GM12878 (cell line): ENCODE data around the gene EPOP. TPM values are rescaled to one million over a fixed set of nuclear protein-coding genes. Genes with fewer than 3 reads are reported as not detected.

Experiments used
- ATAC-seq: fragments of 200-7000 bp; cut with Tn5 transposase; 3 replicates; pipeline ENCODE4 v1.9.1; 2020; ENCODE audit warnings: mild to moderate bottlenecking, moderate library complexity
- BruUV-seq: library from RNA; stranded (reverse); fragments of 400-500 nt; replicated peaks from 2 replicates; lab custom pipeline; 2021; lab: Mats Ljungman, UMichigan
- CTCF ChIA-PET: fragments of 300-600 bp; sonication (Branson Sonifier 250); formaldehyde crosslinking; extraction: SDS; loops from one replicate; lab custom pipeline; 2021; ENCODE audit warnings: inconsistent platforms; lab: Yijun Ruan, JAX
- POLR2A ChIA-PET: fragments of 350-600 bp; formaldehyde crosslinking; extraction: SDS; loops from one replicate; lab custom pipeline; 2021; ENCODE audit warnings: inconsistent platforms; lab: Charles Lee
- RAD21 ChIA-PET: fragments of 300-600 bp; sonication (Branson Sonifier 250); formaldehyde crosslinking; loops from one replicate; lab custom pipeline; 2023; ENCODE audit warnings: antibody characterized with exemption; ENCODE audit not compliant: unreplicated experiment; lab: Charles Lee
- SMC1A ChIA-PET: fragments of 300-600 bp; sonication (Branson Sonifier 250); formaldehyde crosslinking; loops from one replicate; lab custom pipeline; 2023; ENCODE audit not compliant: unreplicated experiment, uncharacterized antibody; lab: Charles Lee
- DNase-seq: peaks from one replicate; pipeline ENCODE4 v3.0.0-alpha.2; 2011; ENCODE audit warnings: low read depth, low spot score
- FAIRE-seq: peaks from 3 replicates; lab custom pipeline; 2011; peaks lifted over from hg19 to GRCh38; lab: Jason Lieb, UNC
- H2AFZ ChIP-seq: 2 replicates; pipeline ENCODE4 v1.6.0; 2011; ENCODE audit warnings: low read depth, low read length, control low read depth; ENCODE audit not compliant: control insufficient read depth
- H3K27ac ChIP-seq: 2 replicates; pipeline ENCODE4 v1.5.1; 2011; ENCODE audit warnings: control low read depth; ENCODE audit not compliant: control insufficient read depth, insufficient read depth
- H3K27me3 ChIP-seq, 2 experiments: replicated peaks in 1 of 2; 2 replicates each; pipeline versions ENCODE4 v1.6.0 to v1.6.1; 2011; ENCODE audit warnings: low read length in 1 of 2; ENCODE audit not compliant: control insufficient read depth in 2 of 2, insufficient read depth in 2 of 2
- H3K36me3 ChIP-seq, 2 experiments: 2 replicates each; pipeline ENCODE4 v1.5.1; 2011; ENCODE audit warnings: low read length in 1 of 2; ENCODE audit not compliant: control insufficient read depth in 2 of 2, insufficient read depth in 2 of 2
- H3K4me1 ChIP-seq: 2 replicates; pipeline ENCODE4 v1.6.1; 2011; ENCODE audit warnings: mild to moderate bottlenecking, low read length, moderate library complexity, mixed read lengths; ENCODE audit not compliant: control insufficient read depth, insufficient read depth
- H3K4me2 ChIP-seq: 2 replicates; pipeline ENCODE4 v1.6.0; 2011; ENCODE audit warnings: control low read depth; ENCODE audit not compliant: control insufficient read depth, insufficient read depth
- H3K4me3 ChIP-seq: fragments of 200-600 bp; sonication (generic); 2 replicates; pipeline ENCODE4 v1.5.1; 2016
- H3K79me2 ChIP-seq: 2 replicates; pipeline ENCODE4 v1.6.0; 2011; ENCODE audit warnings: low read length; ENCODE audit not compliant: control insufficient read depth, insufficient read depth
- H3K9ac ChIP-seq: 2 replicates; pipeline ENCODE4 v1.8.0; 2011; ENCODE audit warnings: low read length, control low read depth, mixed read lengths; ENCODE audit not compliant: control insufficient read depth, insufficient read depth
- H3K9me3 ChIP-seq: replicated peaks from 3 replicates; pipeline ENCODE4 v1.5.1; 2011; ENCODE audit warnings: mild to moderate bottlenecking, low read length; ENCODE audit not compliant: control insufficient read depth, insufficient read depth
- H4K20me1 ChIP-seq: 2 replicates; pipeline ENCODE4 v1.6.0; 2011; ENCODE audit not compliant: control insufficient read depth, insufficient read depth
- ATF2 ChIP-seq: IDR thresholded peaks from 2 replicates; pipeline ENCODE4 v1.6.1; 2012; ENCODE audit warnings: low read length, inconsistent platforms
- MXI1 ChIP-seq: fragments of 150-350 bp; IDR thresholded peaks from 2 replicates; pipeline ENCODE4 v1.6.1; 2011; ENCODE audit warnings: low read depth, mild to moderate bottlenecking, inconsistent platforms, low read length, improper control_type of control experiment
- PAX8 ChIP-seq: fragments of 450-650 bp; IDR thresholded peaks from 2 replicates; pipeline ENCODE4 v1.6.1; 2017; ENCODE audit warnings: mild to moderate bottlenecking, moderate library complexity
- POLR2A ChIP-seq: IDR thresholded peaks from 2 replicates; pipeline ENCODE4 v1.6.1; 2011; ENCODE audit warnings: low read depth, mild to moderate bottlenecking, low read length
- POLR2AphosphoS2 ChIP-seq: IDR thresholded peaks from 2 replicates; pipeline ENCODE4 v1.6.1; 2011; ENCODE audit warnings: low read depth, mild to moderate bottlenecking, low read length, improper control_type of control experiment, moderate library complexity
- WGBS: methylation state at CpG from one replicate; pipeline ENCODE4 v1.1.6; 2016; ENCODE audit warnings: low lambda C conversion rate; ENCODE audit not compliant: insufficient replicate concordance, insufficient coverage; ENCODE audit errors: missing lambda C conversion rate; 5-methylcytosine and 5-hydroxymethylcytosine counted together
- in situ Hi-C: fragments of 300-500 bp; cut with MboI; formaldehyde crosslinking; loops from 9 replicates; pipeline ENCODE4 v1.14.3; 2018; ENCODE audit warnings: mixed read lengths
- intact Hi-C: fragments of 100-400 bp; cut with micrococcal nuclease; formaldehyde crosslinking; loops from one replicate; pipeline ENCODE4 v1.14.2; 2022; ENCODE audit not compliant: unreplicated experiment
- polyA plus RNA-seq, 11 experiments: library from polyadenylated mRNA; depleted of rRNA in 4 of 11; unstranded in 6 of 11; stranded (reverse) in 5 of 11; fragments of >200 nt; fragmentation: Nextera tagmentation in 4 of 11; fragmentation: Illumina TruSeq in 1 of 11; extraction: Ambion mirVana in 4 of 11; extraction: Trizol in 1 of 11; gene quantifications; 1 replicate in 1 of 11; 2 replicates in 10 of 11; pipeline versions ENCODE4 v1.2.1 to v1.2.3, GENCODE V29; 2011 to 2016; ENCODE audit warnings: inconsistent platforms in 2 of 11, missing spikeins in 2 of 11, low read depth in 1 of 11
- total RNA-seq, 4 experiments: library from RNA; depleted of rRNA in 3 of 4; stranded (reverse); fragments of >200 nt in 3 of 4; fragmentation: Illumina TruSeq in 1 of 4; extraction: Trizol in 1 of 4; gene quantifications; 2 replicates each; pipeline versions ENCODE4 v1.2.1 to v1.2.3, GENCODE V29; 2013 to 2021

EPOP gene
- total and polyA plus RNA-seq, 10 of the 15 experiments (the other 5 are each of a cell fraction or from before 2014, with no cell fraction given), result 0.53 to 9.0 (median 3.7) TPM

- TF ChIP-seq ATF2 (no peak), PAX8 (no peak)
- TF ChIP-seq, all 136 proteins: peak for 0
Measured at GRCh38 chr17:38712593-38712992, 37.8 kb upstream of the EPOP start (continued).

GRCh38 chr17:38711792-38712571 is 37.2 kb upstream of the EPOP start:
- in situ Hi-C loops, result no loop called here

More at GRCh38 chr17:38711792-38712571, 37.2 kb upstream of the EPOP start:
- Histone ChIP-seq H3K4me1 (peaks cover 16% of the 10 kb centered on the region), H3K9me3 (no peaks in the 10 kb centered on the region), H3K79me2 (peaks cover 23% of the 10 kb centered on the region), H4K20me1 (no peaks in the 10 kb centered on the region), H3K36me3 (peaks cover 25 to 44% of the 10 kb centered on the region in 2 experiments), H3K4me2 (no peak overlapping the region), H3K27me3 (no peaks in the 10 kb centered on the region), H3K4me3 (no peak overlapping the region), H3K27ac (no peak overlapping the region), H3K9ac (no peak overlapping the region), H2AFZ (no peak overlapping the region)
- RAD21 ChIA-PET, result no interaction called here
- DNase-seq (no peak), ATAC-seq (no peak), FAIRE-seq (no peak)
- CTCF ChIA-PET, result no interaction called here
- TF ChIP-seq POLR2A, result peak; percentile 54
- no peak for TF ChIP-seq MXI1
- TF ChIP-seq POLR2AphosphoS2, result peak; percentile 34; the same call in 1 of the 2 replicates
- SMC1A ChIA-PET, result interaction anchor here (0.9 kb wide), 1 partner anchor 10 kb away, joined by 3 read pairs; no protein-coding TSS in a partner anchor
- intact Hi-C loops, result no loop called here
- 90% methylated on average over 23 of the region's 26 CpGs for WGBS
- no TSS peak for BruUV-seq
- POLR2A ChIA-PET, result interaction anchor here (0.5 kb wide), 1 partner anchor 65 kb away, joined by 3 read pairs; no protein-coding TSS in a partner anchor
